Smooth muscle cell of the coronary artery (primary cell): ENCODE results near the gene TEX261. TPM values are rescaled to one million over a fixed set of nuclear protein-coding genes. Genes with fewer than 3 reads are reported as not detected.

Experiments used
- total RNA-seq: library from RNA; depleted of rRNA; stranded (reverse); fragments of >200 nt; gene quantifications from 2 replicates; pipeline ENCODE4 v1.2.3, GENCODE V29; 2014; ENCODE audit warnings: low replicate concordance

The TEX261 gene
- total RNA-seq = 21.4 and 25.7 TPM in 2 replicates

GRCh38 chr2:70994699-70995425 lies at the start of gene TEX261:
TSS of gene TEX261 (minus strand) at chr2:70994873. CDS start at chr2:70994757, 116 bp downstream.

GRCh38 chr2:70978341-70979179 lies 16.1 kb downstream of the TEX261 start, which contains the start of gene ANKRD53:
TSS of gene ANKRD53 (plus strand) at chr2:70978630. CDS start at chr2:70978646, 16 bp downstream.

Other genes starting within 250 kb of the TEX261 start
- gene ADD2, start 226.7 kb downstream of the TEX261 start, total RNA-seq = under 0.01 and 0.35 TPM in 2 replicates
- gene FIGLA, start 204.2 kb downstream of the TEX261 start, total RNA-seq = not detected in 2 replicates
- gene CLEC4F, start 174.3 kb downstream of the TEX261 start, total RNA-seq = not detected in 2 replicates
- not detected in 2 replicates for gene CD207, start 159.1 kb downstream of the TEX261 start, total RNA-seq
- 0.47 and 2.3 TPM in 2 replicates for gene VAX2, start 94.3 kb downstream of the TEX261 start, total RNA-seq
- gene ATP6V1B1, start 59.0 kb downstream of the TEX261 start, total RNA-seq = 0.45 and 0.94 TPM in 2 replicates
- 0.15 and 0.23 TPM in 2 replicates for gene ANKRD53, start 16.2 kb downstream of the TEX261 start, total RNA-seq
- gene NAGK, start 73.8 kb upstream of the TEX261 start, total RNA-seq = 73.1 and 80.9 TPM in 2 replicates
- gene MCEE, start 135.4 kb upstream of the TEX261 start, total RNA-seq = 17.7 and 26.6 TPM in 2 replicates
- 9.5 and 23.0 TPM in 2 replicates for gene MPHOSPH10, start 135.8 kb upstream of the TEX261 start, total RNA-seq
- 0.45 and 0.47 TPM in 2 replicates for gene PAIP2B, start 232.2 kb upstream of the TEX261 start, total RNA-seq